ENCODE data around the gene SLC7A14. TPM values are rescaled to one million over a fixed set of nuclear protein-coding genes. Genes with fewer than 3 reads are reported as not detected.

Gene SLC7A14
- total RNA-seq, 1 experiment from 2014 or later: not detected

DNA sequence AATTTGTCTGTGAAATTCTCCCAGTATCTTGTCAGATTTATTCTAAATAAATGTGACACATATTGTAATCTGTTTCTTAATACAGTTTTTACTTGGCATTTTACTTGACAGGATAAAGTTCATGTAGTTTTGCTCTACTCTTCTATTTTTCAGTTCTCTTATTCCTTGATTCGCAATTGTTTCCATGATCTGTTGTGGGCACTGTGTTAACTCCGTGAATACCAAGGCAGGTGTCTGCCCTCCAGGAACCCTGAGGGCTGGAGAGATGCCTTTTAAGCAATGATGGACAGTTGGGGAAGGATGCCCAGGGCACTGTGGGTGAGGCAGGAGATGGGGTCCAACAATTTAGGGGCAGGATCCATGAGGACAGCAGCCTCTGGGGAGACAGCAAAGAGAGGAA is 164.1 kb downstream of the SLC7A14 start:
- ChIA-PET CTCF (no interaction called here), POLR2A (no interaction called here), RAD21 (ENCODE audit: low non-redundant PET in 1 of 2, low total read pairs in 2 of 2, uncharacterized antibody in 2 of 2, unreplicated experiment in 2 of 2) (no interaction called here)
- Histone ChIP-seq H3K79me2 (ENCODE audit: insufficient read depth, low read length) (no peaks in the 10 kb centered on the region), H3K9ac (ENCODE audit: low read length) (no peak overlapping the region), H3K9me2 (ENCODE audit: insufficient read depth) (no peaks in the 10 kb centered on the region), H3K4me2 (ENCODE audit: low read length) (no peak overlapping the region), H2AFZ (ENCODE audit: low read depth, low read length, poor library complexity, severe bottlenecking) (no peak overlapping the region), H3K27me3 (ENCODE audit: insufficient read depth, low read length) (no peaks in the 10 kb centered on the region), H3K9me3 (ENCODE audit: control insufficient read depth in 1 of 2, insufficient read depth in 1 of 2, low read depth in 1 of 2, low read length in 2 of 2) (no peaks in the 10 kb centered on the region), H3K36me3 (ENCODE audit: control insufficient read depth in 1 of 2, insufficient read depth in 2 of 2, low read length in 2 of 2) (no peaks in the 10 kb centered on the region), H3K4me1 (ENCODE audit: control insufficient read depth in 1 of 2, insufficient read depth in 2 of 2, low read length in 2 of 2) (no peaks in the 10 kb centered on the region), H3K27ac (ENCODE audit: low read depth, low read length) (no peak overlapping the region), H4K20me1 (ENCODE audit: insufficient read depth) (no peaks in the 10 kb centered on the region), H3K4me3 (replicated peaks in 1 of 2; ENCODE audit: low read depth in 1 of 2, low read length in 2 of 2) (no peak overlapping the region)
- intact Hi-C loops (cut with micrococcal nuclease): no loop called here
- DNase-seq (ENCODE audit: low read depth, low spot score): no peak
- no peak for ATAC-seq
- TF ChIP-seq FOSL1 (IDR thresholded peaks at IDR 0.05; ENCODE audit: low read depth): no peak
- no peak for TF ChIP-seq TCF7L2 (IDR thresholded peaks at IDR 0.05; ENCODE audit: borderline replicate concordance, extremely low read depth, insufficient read depth, insufficient read length)
- no peak for TF ChIP-seq JUND (IDR thresholded peaks at IDR 0.05)
- TF ChIP-seq, protein P1, sequence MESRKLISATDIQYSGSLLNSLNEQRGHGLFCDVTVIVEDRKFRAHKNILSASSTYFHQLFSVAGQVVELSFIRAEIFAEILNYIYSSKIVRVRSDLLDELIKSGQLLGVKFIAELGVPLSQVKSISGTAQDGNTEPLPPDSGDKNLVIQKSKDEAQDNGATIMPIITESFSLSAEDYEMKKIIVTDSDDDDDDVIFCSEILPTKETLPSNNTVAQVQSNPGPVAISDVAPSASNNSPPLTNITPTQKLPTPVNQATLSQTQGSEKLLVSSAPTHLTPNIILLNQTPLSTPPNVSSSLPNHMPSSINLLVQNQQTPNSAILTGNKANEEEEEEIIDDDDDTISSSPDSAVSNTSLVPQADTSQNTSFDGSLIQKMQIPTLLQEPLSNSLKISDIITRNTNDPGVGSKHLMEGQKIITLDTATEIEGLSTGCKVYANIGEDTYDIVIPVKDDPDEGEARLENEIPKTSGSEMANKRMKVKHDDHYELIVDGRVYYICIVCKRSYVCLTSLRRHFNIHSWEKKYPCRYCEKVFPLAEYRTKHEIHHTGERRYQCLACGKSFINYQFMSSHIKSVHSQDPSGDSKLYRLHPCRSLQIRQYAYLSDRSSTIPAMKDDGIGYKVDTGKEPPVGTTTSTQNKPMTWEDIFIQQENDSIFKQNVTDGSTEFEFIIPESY (IDR thresholded peaks at IDR 0.05; ENCODE audit: extremely low read depth, insufficient replicate concordance, low read length): no peak
- no peak for TF ChIP-seq ATF3 (IDR thresholded peaks at IDR 0.05)
- TF ChIP-seq POLR2AphosphoS5 (IDR thresholded peaks at IDR 0.05; ENCODE audit: low read depth, low read length): no peak
- no TSS peak for BruUV-seq (replicated peaks)

- Histone ChIP-seq H2AFZ (ENCODE audit: low read depth, low read length, poor library complexity, severe bottlenecking) (no peak overlapping the region), H3K27me3 (ENCODE audit: insufficient read depth, low read length) (no peaks in the 10 kb centered on the region), H3K9me3 (ENCODE audit: control insufficient read depth in 1 of 2, insufficient read depth in 1 of 2, low read depth in 1 of 2, low read length in 2 of 2) (no peaks in the 10 kb centered on the region), H3K79me2 (ENCODE audit: insufficient read depth, low read length) (no peaks in the 10 kb centered on the region), H3K9ac (ENCODE audit: low read length) (no peak overlapping the region), H3K4me1 (ENCODE audit: control insufficient read depth in 1 of 2, insufficient read depth in 2 of 2, low read length in 2 of 2) (no peaks in the 10 kb centered on the region), H3K36me3 (ENCODE audit: control insufficient read depth in 1 of 2, insufficient read depth in 2 of 2, low read length in 2 of 2) (no peaks in the 10 kb centered on the region), H3K4me3 (replicated peaks in 1 of 2; ENCODE audit: low read depth in 1 of 2, low read length in 2 of 2) (no peak overlapping the region), H3K9me2 (ENCODE audit: insufficient read depth) (no peaks in the 10 kb centered on the region), H4K20me1 (ENCODE audit: insufficient read depth) (no peaks in the 10 kb centered on the region), H3K27ac (ENCODE audit: low read depth, low read length) (no peak overlapping the region), H3K4me2 (ENCODE audit: low read length) (no peak overlapping the region)
- ATAC-seq (no peak), DNase-seq (ENCODE audit: low read depth, low spot score) (no peak)
- intact Hi-C loops (cut with micrococcal nuclease): no loop called here
- ChIA-PET RAD21 (ENCODE audit: low non-redundant PET in 1 of 2, low total read pairs in 2 of 2, uncharacterized antibody in 2 of 2, unreplicated experiment in 2 of 2) (no interaction called here), CTCF (no interaction called here), POLR2A (no interaction called here)
- BruUV-seq (replicated peaks): no TSS peak
- TF ChIP-seq ZFX (IDR thresholded peaks at IDR 0.05): no peak
- no peak for TF ChIP-seq ATF3 (IDR thresholded peaks at IDR 0.05)
- TF ChIP-seq SP1 (IDR thresholded peaks at IDR 0.05; ENCODE audit: low read depth): no peak
- TF ChIP-seq ZNF274 (IDR thresholded peaks at IDR 0.05; ENCODE audit: low read depth, low read length): no peak
- no peak for TF ChIP-seq EZH2 (IDR thresholded peaks at IDR 0.05)
- no peak for TF ChIP-seq JUND (IDR thresholded peaks at IDR 0.05)
- TF ChIP-seq, protein P2, sequence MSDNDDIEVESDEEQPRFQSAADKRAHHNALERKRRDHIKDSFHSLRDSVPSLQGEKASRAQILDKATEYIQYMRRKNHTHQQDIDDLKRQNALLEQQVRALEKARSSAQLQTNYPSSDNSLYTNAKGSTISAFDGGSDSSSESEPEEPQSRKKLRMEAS (IDR thresholded peaks at IDR 0.05): no peak
- TF ChIP-seq, protein P1 (IDR thresholded peaks at IDR 0.05; ENCODE audit: extremely low read depth, insufficient replicate concordance, low read length): no peak
- no peak for TF ChIP-seq EGR1 (IDR thresholded peaks at IDR 0.05; ENCODE audit: low read depth)
- no peak for TF ChIP-seq RAD21 (IDR thresholded peaks at IDR 0.05; ENCODE audit: low read depth)
These were observed 164.7 kb downstream of the SLC7A14 start for GRCh38 chr3:170421111-170421641.
